SU-DHL-6 (cell line): ENCODE measurements around the gene S100P.

ENCODE experiments used
- EZH2phosphoT487 ChIP-seq: fragments of 200-600 bp; sonication (generic), shearing (Covaris generic); conservative IDR thresholded peaks from 2 replicates; pipeline ENCODE4 v1.6.1; 2018; ENCODE audit warnings: mild to moderate bottlenecking, antibody characterized with exemption, low read length, moderate library complexity, mixed read lengths
- TF ChIP-seq, protein P1 (sequence below): fragments of 200-600 bp; sonication (generic); IDR thresholded peaks from one replicate; pipeline ENCODE4 v1.5.1; 2017; ENCODE audit warnings: antibody characterized with exemption, mild to moderate bottlenecking, low read length, moderate library complexity; ENCODE audit not compliant: insufficient read depth, poor library complexity, severe bottlenecking

- TF ChIP-seq, protein P1, sequence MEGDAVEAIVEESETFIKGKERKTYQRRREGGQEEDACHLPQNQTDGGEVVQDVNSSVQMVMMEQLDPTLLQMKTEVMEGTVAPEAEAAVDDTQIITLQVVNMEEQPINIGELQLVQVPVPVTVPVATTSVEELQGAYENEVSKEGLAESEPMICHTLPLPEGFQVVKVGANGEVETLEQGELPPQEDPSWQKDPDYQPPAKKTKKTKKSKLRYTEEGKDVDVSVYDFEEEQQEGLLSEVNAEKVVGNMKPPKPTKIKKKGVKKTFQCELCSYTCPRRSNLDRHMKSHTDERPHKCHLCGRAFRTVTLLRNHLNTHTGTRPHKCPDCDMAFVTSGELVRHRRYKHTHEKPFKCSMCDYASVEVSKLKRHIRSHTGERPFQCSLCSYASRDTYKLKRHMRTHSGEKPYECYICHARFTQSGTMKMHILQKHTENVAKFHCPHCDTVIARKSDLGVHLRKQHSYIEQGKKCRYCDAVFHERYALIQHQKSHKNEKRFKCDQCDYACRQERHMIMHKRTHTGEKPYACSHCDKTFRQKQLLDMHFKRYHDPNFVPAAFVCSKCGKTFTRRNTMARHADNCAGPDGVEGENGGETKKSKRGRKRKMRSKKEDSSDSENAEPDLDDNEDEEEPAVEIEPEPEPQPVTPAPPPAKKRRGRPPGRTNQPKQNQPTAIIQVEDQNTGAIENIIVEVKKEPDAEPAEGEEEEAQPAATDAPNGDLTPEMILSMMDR = no peak
- no peak for TF ChIP-seq EZH2phosphoT487
Observed at GRCh38 chr4:6687947-6688878, 5.5 kb upstream of the S100P start.
